NOMO-1 treated with dmso at 0.1 percent for 144 hours (cell line): ENCODE data around the gene TASOR2.

Source experiments
- DNase-seq: peaks from one replicate; lab custom pipeline; 2025; ENCODE audit not compliant: unreplicated experiment; lab: John Stamatoyannopoulos, UW

TASOR2 gene, protein sequence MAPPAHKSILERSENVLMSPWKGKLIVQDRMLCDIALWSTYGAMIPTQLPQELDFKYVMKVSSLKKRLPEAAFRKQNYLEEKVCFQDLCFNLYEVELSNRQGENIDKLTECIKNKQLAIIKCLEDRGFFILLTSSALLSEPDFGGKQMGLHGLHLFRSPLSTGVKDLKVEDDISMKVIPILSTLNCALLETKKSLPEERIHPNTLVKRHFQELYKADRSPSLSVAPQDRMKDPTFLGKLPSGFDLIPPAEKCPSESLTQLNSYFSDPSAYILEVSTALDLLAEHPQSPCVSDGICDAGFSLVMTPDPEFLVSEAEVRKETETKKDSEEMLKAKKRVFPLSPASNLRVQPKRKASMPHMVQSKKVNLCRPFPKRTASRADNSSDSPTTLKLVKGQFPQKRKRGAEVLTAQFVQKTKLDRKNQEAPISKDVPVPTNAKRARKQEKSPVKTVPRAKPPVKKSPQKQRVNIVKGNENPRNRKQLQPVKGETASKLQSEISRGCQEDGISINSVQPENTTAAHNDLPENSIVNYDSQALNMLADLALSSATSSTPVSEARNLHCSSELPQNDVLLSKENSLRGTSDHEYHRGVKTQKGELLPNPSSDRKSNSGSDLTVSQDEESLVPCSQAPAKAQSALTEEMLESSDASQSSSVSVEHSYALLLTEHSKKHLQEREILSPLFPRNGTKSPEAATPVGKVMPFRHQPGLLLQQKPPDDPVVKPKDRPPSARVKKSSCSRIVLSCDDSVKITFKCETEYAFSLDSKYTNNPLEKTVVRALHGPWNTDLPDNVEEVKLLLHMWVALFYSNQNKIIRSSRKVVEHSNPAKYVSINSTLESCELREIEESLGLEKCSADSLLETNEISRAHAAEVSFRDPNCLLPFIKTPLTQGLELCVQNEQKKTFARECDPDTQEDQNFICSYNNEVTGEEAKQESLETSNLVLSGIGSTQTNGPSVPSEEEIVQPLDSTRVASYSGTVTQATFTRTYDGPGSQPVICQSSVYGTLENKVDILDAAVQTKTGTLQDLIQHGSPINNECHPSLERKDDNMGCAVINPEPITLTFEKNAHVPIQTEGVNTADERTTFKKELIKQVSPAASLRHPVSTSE (N-terminal part only)

DNA sequence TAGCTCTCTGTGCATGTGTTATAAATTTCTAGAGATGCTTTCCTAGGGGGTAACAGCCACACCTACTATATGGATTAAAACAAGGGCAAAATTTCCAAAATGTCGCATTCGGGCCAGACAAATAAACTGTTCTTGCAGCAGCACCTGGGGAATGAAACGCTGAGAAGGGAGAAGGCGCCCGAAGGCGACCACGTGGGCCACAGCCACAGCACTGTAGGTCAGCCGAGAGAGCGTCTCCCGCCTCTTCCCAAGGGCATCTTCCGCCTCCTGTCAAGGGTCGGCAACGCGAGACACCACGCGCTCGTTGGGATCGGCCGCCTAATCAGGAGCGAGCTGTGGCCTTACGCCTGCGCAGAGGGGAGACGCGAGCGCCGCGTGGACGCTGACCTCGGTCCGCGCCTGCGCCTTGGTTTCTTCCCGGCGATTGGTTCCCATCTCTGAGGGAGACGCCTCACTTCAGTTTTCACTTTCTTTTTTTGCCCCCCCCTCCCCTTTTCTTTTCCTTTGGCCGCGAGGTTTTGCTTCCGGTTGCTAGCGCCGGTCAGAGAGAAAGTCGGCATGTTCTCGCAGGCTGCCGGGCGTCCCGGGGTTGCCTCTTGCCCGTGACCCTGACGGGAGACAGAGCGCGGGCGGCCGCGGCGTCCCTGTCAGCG lies at the start of gene TASOR2:
TASOR2 (plus strand) TSS at position 521 of the 653 bp plus-strand sequence. CDS start 35,805 bp downstream, outside the sequence.
- DNase-seq, result peak; percentile 95

DNA sequence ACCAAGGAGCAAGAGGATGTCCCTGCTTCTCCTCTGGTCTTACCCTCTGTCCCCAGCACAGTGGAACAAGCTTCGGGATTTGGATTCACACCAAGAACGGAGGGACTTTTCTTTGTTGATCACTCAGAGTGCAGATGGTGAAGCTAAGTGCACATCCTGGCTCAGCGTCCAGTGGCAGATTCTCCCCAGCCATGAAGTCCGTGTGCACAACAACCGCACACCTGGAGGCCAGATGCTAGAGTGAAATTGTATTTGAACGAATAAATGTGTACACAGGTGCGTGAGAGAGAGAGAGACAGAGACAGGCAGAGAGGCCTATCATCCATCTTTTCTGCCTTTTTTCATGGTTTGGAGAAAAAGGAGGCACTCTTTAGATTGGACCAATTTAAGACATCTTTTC lies 49.7 kb upstream of the TASOR2 start:
- DNase-seq, result no peak

DNA sequence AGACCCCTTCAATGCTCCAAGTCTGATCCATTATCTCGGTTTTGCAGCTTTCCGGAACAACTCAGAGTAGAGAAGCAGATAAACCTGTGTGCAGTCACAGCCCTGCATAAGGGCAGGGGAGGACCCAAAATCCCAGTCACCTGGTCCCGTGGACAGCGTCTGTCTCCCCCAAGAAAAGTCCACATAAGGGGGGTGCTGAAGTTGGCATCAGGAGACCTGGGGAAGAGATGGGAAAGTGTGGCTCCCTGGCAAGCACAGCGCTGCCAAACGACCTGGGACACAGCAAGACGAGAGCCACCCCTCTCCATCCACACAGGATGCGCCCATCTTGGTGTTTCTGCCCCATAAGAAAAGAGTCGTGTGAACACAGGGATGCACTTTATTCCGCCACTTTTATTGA lies 46.1 kb upstream of the TASOR2 start:
- no peak for DNase-seq

DNA sequence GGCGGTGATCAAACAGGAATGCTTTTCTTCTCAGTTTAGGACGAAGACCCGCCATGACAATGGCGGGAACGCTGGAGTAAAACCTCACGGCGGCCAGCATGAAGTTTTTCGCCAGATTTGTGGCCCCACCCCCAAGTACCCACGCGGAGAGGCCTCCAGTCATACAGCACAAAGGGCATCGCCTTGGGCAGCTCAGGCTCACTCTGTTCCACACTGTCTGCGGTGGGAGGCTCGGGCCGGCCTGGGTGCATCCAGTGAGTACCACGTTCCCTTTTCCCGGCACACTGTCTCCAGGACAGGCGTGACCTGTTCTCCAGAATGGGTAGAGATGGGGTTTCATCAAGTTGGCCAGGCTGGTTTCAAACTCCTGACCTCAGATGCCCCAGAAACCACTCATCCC lies 45.6 kb upstream of the TASOR2 start:
- DNase-seq, result no peak

DNA sequence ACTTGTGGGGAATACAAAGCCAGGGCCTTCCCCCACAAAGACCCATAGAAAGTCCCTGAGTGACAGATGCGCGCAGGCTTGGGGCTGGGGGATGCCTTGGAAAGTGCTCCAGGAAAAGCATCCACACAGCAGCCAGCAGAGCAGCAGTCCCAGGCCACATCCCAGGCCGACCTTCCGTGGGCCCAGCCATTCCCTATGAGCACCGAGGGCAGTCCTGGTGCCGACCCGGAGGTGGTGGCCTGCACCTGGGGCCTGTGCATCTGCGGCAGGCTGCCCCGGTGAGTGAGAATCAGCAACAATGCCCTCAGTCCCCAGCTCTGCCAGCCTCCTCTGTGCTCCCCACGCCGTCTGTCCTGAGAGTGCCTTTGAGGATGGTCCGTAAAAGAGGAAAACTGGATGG lies 44.6 kb upstream of the TASOR2 start:
- DNase-seq, result no peak

DNA sequence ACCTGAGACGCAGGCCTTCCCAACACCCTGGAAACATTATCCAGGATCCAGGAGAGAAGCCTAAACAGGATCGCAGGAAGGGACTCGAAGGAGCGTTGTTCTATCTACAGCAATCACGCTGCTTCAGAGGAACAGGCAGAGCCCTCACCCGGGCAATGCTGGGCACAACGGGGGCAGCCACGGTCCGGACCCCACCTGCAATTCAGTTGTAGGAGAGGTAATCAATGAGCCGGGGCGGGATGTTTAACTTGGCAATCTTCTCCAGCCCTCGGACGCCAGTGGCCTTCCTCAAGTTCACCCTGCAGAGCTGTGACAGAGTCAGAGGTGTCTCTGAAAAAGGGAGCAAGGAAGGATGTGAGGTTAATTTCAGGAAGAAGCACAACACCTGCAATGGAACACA lies 44.1 kb upstream of the TASOR2 start:
- DNase-seq, result no peak

DNA sequence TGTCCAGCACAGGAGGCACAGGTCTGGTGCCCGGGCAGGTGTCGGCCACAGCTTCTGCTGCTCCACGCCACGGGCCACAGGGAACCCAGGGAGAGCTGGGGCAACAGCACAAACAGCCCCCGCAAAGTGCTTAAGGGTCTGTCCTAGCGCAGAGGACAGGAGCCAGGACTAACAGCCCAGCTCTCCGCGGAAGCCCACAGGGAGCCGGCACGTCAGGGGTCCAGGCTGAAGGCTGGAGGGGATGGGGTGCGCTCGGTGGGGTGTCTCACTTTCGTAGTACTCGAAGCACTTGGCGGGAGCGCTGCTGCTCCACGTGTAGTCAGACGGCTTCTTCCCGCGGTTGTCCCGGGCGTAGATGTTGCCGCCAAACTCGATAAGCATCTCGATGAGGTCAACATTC lies 43.1 kb upstream of the TASOR2 start:
- no peak for DNase-seq

DNA sequence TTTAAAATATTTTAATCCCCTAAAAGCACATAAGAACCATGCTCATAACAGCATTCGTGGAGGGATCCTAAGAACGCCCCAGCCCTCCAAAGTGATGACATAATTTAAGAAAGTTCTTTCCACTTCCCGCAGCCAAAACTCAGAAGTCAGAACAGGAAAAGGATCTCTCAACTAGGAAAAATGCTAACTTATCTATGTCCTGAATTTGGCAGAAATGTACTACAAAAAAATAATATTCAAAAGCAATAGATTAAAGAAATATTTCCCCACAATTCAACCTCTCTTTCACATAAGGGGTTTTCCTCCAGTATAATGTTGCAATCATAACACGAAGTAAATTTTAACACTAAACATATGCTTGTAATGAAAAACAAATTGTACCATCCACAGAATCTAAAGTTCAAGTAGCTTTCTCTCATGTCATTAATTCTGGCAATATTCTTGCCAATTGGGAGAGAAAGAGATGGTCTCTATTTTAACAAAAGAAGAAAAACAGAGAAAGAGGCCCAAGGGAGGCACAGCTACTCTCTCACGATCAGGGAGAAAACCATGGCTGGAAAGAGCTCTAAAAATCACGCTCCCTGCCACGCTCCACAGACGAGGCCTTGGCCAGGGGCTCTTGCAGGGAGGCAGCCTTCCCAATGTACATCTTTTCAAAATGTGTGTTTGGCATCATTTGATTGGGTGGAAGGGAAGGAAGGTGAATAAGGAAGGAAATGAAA lies 41.1 kb upstream of the TASOR2 start:
- no peak for DNase-seq

DNA sequence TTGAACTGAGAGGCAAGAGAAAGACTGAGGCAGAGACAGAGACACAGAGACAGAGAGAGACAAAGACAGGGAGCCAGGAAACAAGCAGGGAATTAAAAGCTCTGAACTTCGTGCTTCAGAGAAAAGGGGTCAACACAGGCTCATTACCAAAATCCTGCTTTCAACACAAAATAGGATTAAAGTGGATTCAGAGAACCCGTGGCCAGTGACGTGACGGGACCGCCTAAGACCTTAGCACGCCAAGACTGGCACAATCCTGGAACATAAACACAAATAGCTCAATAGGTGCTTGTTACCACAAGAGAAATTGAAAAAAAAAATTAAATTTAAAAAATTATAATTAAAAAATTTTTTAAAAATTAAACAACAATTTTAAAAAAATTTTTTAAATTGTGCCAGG lies 39.7 kb upstream of the TASOR2 start:
- DNase-seq, result no peak

DNA sequence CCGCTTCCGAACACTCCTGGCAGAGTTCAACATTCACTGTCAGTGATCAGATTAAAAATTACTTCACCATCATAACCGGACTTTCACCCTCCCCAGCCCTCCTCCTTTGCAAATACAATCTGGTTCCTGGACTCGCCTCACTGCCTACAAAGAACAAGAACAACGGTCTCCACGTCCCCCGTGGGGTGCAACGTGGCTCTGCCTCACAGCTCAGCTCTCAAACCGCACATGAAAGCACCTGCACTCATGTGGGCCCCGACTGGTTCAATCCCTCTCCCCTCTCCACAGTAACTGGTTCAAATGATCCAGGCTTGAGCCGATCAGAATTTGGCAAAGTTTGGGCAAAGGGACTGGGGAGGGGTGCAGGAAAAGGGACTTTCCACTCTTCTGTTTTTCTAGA lies 39.3 kb upstream of the TASOR2 start:
- no peak for DNase-seq

DNA sequence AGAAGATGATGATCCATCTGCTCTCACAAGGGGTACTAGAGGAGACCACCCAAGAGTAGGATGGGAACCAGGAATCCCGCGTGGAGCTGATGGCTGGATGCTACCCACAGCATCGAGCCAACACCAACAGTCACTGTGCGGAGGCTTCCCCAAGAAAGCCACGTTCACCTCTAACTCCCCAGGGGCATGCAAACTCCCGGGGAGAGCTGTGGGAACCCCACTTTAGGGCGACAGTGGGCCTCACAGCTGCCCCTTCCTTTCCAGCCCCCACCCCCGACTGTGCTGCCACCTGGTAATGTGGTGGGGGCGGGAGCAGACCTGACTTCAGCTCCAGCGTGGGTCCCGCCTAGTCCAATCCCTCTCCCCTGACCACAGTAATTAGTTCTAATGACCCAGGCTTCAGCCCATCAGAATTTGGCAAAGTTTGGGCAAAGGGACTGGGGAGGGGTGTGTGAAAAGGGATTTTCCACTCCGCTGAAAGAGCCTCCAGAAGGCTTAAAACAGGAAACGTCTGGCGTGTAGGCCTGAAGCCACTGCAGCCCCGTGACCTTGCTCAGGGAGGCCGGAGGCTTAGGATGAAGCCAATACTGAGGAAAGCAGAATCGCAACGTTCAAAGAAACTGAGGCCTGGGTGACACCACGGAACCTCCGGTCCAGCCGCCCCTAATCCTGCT lies 38.6 kb upstream of the TASOR2 start:
- no peak for DNase-seq

DNA sequence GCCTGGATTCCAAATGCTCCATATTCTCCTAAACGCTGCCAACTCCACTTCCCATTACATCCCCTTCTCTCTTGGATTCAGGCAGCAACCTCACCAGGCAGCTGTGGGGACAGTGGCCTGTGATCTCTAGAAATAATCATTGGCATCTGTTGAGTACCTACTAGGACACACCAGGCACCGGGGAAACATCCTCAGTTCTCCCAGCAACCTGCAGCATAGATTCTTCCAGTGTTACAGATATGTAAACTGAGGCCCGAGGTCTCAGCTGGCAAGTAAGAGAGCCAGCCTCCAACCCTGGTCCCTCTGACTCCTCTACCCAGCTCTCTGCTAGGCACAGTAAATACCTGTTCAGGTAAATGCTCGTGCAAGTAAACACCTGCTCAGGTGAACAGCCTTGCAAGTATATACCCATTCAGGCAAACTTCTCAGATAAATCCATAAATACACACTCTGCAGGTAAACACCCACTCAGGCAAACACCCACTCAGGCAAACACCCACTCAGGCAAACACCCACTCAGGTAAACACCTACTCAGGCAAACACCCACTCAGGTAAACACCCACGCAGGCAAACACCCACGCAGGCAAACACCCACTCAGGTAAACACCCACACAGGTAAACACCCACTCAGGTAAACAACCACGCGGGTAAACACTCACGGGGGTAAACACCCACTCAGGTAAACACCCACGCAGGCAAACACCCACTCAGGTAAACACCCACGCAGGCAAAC lies 37.0 kb upstream of the TASOR2 start:
- DNase-seq, result no peak

DNA sequence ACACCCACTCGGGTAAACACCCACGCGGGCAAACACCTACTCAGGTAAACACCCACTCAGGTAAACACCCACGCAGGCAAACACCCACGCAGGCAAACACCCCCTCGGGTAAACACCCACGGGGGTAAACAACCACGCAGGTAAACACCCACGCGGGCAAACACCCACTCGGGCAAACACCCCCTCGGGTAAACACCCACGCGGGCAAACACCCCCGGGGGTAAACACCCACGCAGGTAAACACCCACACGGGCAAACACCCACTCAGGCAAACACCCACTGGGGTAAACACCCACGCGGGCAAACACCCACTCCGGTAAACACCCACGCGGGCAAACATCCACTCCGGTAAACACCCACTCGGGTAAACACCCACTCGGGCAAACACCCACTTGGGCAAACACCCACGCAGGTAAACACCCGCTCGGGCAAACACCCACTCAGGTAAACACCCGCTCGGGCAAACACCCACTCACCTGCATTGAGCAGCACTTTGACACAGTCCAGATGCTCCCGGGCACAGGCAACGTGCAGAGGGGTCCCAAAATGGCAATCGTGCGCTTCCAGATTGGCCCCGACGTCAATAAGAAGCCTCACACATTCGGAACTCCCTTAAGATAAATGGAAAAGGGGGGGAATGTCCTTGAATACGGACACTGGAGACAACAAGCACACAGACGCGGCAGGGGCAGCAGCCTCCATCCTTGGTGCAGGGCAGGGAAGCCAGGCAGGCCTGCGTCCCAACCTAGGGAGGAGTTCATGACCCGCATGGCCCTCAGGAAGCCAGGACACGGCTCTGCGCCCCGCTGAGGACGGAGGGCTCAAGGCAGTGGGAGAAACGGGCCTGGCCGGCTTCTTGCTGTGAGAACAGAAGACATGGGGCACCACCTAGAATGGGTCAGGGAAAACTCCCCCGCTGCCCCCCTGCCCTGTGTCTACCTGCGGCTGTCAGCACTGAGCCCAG lies 35.9 kb upstream of the TASOR2 start:
- DNase-seq, result no peak

DNA sequence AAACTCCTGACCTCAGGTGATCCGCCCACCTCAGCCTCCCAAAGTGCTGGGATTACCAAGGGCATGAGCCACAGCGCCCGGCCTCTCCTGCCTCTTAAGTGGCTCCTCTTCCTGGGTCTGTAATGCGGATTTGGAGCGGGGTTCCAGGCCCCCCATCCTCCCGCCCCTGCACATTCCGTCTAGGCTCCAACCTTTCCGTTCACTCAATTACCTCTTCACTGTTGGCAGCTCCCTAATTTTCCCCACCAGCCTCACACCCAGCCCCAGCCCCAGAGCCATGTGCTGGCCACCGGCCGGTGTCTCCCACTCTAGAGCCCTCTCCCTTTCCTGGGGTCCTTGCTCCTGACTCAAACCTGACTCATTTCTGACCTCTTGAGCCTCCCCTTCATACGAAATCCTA lies 34.9 kb upstream of the TASOR2 start:
- DNase-seq, result no peak

DNA sequence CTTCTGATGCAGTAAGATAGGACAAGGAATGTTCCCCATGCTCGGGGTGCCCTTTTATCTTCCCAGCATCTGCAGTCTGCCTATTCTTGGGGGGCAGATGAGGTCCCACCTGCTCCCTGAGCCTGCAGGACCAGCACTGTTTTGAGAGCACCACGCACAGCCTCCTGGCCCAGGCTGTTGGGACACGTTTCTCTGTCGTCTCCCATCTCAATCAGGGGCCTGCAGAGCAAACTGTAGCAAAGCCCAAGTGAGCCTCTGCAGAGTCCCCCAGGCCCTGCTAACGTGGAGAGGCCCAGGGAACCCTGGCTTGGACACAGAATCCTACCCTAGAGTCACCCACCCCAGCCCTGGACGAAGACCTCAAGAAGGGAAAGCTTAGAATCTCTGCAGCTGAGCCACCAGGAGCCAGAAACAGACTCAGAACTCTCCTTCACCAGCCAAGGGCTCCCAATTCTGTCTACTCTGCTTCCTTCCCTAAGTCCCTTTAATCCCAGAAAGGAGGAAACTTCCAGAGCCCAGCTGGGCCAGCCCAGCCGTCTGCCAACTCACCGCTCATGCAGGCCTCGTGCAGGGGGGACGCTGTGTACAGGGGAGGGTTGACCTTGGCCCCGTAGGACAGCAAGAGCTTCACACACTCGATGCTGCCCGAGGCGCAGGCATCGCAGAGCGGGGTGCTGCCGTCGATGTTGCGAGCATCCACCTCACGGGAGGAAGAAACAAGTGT lies 33.8 kb upstream of the TASOR2 start:
- DNase-seq, result no peak

DNA sequence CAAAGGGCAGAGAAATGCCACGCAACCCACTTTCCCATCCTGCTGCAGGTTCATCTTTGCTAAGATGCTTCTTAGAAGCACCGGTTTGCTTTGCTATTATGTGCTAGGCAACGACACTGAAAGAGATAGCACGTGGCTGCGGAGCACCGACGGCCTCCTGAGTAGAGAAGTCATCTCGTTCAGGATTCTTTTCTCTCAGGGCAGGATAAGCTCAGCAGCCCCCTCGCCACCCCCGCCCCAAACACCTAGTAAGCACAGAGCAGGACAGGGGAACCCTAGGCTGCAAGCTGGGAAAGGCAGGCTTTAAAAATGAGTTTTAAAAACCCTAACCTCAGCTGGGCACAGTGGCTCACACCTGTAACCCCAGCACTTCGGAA lies 33.3 kb upstream of the TASOR2 start:
- no peak for DNase-seq

DNA sequence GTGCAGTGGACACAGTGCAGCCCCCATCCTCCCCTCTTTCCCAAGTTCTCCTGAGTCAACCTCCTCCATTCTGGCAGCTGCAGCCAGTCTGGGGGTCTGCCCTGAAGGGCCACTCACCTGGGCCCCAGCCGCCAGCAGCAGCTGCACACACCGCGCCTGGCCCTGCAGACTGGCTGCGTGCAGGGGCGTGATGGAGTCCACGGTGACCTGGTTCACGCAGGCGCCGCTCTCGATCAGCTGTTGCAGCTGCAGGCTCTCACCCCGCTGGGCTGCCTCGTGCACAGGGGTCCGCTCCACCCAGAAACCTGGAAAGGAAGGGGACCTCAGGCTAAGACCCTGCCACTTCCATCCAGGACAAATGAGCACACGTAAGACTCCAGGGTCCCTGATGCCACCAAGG lies 31.9 kb upstream of the TASOR2 start:
- no peak for DNase-seq
